Activated gamma-delta T cell (primary cell): ENCODE data around the gene SIX6.
"Not testable (repeated sequence)": the region's sequence is repeated elsewhere in the genome, so short reads cannot be mapped to it uniquely, and the experiment has no call there.

ENCODE experiments used
- DNase-seq: peaks from one replicate; lab custom pipeline; 2025; lab: John Stamatoyannopoulos, UW
- total RNA-seq, 2 donors: gene quantifications; one replicate each; lab custom pipeline; 2026; lab: John Stamatoyannopoulos, UW

The SIX6 gene
- total RNA-seq, result 0 reads per million in 2 donors

DNA sequence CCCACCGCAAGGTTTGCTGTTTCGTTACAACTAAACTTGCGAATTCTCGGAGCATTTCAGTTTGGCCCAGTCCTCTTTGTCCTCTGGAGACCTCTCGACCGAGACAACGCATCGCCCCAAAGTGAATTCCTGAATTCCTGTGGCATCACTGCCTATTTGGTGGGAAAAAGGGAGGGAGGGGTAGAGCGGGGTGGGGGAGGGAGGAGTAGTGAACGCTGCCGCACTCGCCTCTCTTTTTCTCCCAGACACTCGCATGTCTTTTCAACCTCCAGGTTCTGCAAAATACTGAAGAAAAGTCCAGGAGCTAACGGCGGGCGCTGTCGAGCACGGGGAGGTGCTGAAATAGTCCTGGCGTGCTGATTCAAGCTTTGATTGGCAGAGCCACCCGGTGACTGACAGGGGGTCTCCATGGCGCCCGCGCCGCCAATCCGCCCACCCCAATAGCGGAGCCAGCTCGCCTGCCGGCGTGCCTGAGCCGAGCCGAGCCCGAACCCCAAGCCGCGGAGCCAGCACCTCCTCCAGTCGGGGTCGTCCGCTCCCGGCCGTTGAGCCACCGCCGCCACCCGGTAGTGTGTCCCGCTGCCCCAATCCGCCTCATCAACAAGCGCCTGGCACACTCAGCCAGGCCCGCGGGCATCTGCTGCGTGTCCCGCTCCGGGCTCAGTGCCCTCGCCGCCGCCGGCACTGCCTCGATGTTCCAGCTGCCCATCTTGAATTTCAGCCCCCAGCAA is at the start of gene SIX6:
Gene SIX6, plus strand, starts transcription at position 440 of the 731 bp plus-strand sequence. Its CDS starts 253 bp downstream, at position 693.
- DNase-seq, result no peak

GRCh38 chr14:60480248-60480647 is 28.7 kb upstream of the SIX6 start:
- DNase-seq, result not testable (repeated sequence)

DNA sequence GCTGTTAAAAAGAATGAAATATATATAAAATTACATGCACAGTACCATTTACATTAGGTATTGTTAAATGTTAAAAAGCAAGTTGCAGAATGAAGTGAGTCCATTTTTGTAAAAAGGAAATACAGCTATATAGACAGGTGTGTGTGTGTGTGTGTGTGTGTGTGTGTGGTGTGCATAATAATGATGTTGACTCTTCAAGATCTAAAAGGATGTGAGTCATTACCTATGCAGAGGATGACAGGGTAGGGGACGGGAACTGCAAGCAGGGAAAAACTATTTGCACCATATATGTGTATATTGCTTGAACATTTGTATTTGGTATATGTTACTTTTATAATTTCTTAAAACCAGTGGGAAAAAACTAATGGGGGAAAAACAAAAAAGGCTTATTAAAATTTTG is 26.2 kb upstream of the SIX6 start:
- no peak for DNase-seq

GRCh38 chr14:60485057-60485597 is 23.8 kb upstream of the SIX6 start:
- no peak for DNase-seq

- DNase-seq, result no peak
These were observed 23.2 kb upstream of the SIX6 start, which contains the start of gene C14orf39 for GRCh38 chr14:60485598-60486251. Gene C14orf39 (minus strand): TSS chr14:60486063. CDS start chr14:60485078, 985 bp downstream.

- DNase-seq, result no peak
These were observed 21.7 kb upstream of the SIX6 start for GRCh38 chr14:60487211-60487610.

GRCh38 chr14:60488175-60488574 is 20.8 kb upstream of the SIX6 start:
- DNase-seq, result no peak

DNA sequence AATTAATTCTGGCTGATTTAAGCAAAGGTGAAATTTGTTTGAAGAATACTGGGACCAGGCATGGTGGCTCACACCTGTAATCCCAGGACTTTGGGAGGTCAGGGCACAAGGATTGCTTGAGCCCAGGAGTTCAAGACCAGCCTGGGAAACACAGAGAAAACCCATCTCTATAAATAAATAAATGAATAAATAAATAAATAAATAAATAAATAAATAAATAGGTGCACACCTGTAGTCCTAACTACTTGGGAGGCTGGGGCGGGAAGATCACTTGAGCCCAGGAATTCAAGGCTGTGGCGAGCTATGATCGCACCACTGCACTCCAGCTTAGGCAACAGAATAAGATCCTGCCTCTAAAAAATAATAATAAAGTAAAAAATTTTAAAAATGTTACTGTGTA is 18.7 kb upstream of the SIX6 start:
- no peak for DNase-seq

DNA sequence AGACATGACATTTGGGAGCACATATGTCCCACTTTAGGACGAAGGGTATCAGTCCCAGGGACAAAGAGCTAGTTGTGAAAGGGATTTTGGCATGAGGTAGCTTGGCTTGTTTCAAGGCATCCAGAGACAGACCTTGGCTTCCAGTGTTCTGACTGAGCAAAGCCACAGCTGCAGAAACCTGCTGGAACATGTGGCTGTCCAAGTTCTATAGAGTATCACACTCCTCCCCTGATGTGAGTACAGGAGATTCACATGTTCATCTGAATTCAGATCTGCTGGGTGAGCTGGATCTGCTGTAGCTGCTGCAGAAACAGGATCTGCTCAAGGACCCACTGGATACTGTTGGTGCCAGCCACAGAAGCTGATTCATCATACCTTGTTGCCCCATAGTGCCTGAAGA is 13.0 kb upstream of the SIX6 start:
- no peak for DNase-seq

DNA sequence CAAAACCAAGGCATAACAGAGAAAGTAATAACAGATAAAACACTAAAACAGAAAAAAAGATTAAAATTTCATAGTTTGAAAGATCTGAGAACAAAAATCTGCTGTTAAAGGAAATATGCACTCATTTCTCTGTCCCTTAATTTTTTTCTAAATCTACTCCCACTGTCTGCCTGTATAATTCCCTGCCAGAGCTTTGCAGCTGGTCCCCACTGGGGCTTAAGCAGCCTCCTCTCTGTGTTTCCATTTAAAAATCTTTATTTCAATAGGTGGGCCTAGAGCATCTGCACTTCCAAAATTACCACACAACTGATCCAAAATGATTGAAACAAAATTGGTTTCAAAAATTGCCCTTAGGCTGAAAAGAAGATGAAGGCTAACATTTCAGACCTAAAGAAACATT is 6.4 kb upstream of the SIX6 start:
- DNase-seq, result no peak

GRCh38 chr14:60505448-60505847 is 3.5 kb upstream of the SIX6 start:
- DNase-seq, result no peak

- DNase-seq, result no peak
These were observed 2.9 kb upstream of the SIX6 start for GRCh38 chr14:60506010-60506409.

DNA sequence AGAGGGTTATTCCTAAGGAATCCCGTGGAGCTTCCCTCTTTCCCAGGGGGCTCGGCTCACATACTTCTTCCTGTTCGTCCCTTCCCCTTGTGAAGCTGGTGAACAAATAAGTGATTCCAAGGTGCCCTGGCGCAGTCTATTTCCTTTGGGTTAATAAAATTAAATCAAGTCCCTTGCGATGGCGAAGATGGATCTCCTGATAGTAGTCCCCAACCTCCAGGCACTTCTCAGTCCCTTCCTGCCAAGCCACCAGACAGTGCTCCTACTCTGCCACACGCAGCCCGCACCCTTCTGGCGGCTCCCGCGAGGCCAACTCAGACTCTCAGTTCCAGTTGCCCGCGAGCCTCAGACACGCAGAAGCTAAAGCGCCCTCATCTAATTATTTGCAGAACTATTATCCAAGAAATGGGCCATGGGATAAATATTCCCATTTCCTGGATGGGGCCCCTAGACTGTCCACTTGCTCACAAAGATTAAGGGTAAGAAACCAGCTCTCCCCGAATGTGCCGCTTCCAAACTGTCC is 2.4 kb upstream of the SIX6 start:
- no peak for DNase-seq

DNA sequence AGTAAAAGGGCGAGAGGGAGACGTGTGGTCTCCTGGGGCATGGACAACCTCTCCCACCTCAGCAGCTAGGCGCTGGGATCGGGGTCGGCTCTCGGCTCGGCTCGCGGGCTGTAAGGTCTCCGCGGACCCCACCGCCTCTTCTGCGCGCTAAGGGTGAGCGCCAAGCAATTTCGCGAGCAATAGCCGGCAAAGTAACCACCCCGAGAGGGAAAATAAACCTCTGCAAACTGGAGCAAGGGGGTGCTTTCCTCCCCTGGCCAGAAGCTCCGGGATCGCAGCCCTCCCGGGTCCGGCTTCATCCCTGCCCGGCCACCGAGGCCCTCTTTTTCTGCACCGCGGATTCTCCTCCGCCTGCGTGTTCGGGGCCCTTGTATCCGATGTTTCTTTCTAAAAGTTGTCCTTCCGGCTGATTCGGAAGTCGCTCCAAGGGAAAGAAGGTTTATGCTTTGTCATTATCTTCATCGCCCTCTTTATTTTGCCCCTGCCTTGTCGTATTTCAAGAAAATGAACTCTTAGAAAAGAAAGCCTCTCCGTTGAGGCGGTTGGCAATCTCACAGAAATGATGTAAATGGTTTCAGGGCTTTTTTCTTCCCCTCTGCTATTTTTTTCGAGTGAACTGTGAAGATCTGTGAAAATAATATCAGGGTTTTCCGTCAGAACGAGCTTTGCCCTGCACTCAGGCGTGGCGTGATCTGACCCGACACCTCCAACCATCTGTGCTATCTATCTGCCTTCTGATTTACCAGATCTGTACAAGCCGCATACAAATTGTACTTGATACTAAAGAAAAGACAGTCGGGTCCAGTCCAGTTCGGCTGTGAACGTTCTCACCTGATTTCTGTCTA is 1.7 kb upstream of the SIX6 start:
- DNase-seq, result no peak

DNA sequence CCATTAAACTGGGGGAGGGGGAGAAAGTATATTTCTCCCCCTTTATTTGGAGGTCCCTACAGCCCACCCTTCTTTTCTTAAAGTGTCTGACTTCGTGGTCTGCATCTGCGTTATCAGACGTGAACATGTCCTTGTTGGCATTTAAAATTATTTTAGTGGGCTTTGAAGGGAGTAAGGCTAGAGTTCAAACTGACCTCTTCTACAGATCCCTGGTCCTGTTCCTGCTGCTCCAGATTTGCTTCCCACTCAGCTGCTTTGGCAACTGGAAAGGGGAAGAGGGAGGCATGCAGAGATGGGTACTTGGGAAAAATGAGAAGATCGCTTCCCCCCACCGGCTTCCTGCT is 611 bp upstream of the SIX6 start:
- no peak for DNase-seq

GRCh38 chr14:60509438-60510253 is 700 bp downstream of the SIX6 start:
- no peak for DNase-seq

GRCh38 chr14:60510254-60510950 is 1.5 kb downstream of the SIX6 start:
- no peak for DNase-seq

- no peak for DNase-seq
These were observed 2.1 kb downstream of the SIX6 start for GRCh38 chr14:60510951-60511599.

- no peak for DNase-seq
These were observed 3.2 kb downstream of the SIX6 start for GRCh38 chr14:60512126-60512525.

GRCh38 chr14:60512973-60513571 is 4.1 kb downstream of the SIX6 start:
- no peak for DNase-seq
